SK-N-SH (cell line): Measurements from ENCODE around the gene PYCARD. TPM values are rescaled to one million over a fixed set of nuclear protein-coding genes. Genes with fewer than 3 reads are reported as not detected.
A peak's percentile ranks its signal among the peaks of the same experiment; 100 is the strongest.

Source experiments
- CTCF ChIA-PET: fragments of 300-600, 350-600 bp; formaldehyde crosslinking; extraction: SDS; loops from one replicate; lab custom pipeline; 2021; lab: Yijun Ruan, JAX
- POLR2A ChIA-PET: fragments of 350-600 bp; sonication (Branson Sonifier 250); formaldehyde crosslinking; extraction: SDS; loops from one replicate; lab custom pipeline; 2020; ENCODE audit warnings: antibody characterized with exemption, inconsistent platforms; lab: Yijun Ruan, JAX
- DNase-seq: peaks from one replicate; pipeline ENCODE4 v3.0.0; 2012
- H2AFZ ChIP-seq: fragments of 200-600 bp; sonication (generic); 2 replicates; pipeline ENCODE4 v1.8.1; 2016; ENCODE audit warnings: antibody characterized with exemption, mild to moderate bottlenecking, low read depth
- H3F3A ChIP-seq: fragments of 200-600 bp; sonication (generic); replicated peaks from 2 replicates; pipeline ENCODE3; 2016; ENCODE audit warnings: antibody characterized with exemption, mild to moderate bottlenecking; ENCODE audit not compliant: insufficient read depth
- H3K27ac ChIP-seq, 2 experiments: fragments of 200-500 bp in 1 of 2; fragments of 200-600 bp in 1 of 2; sonication (Bioruptor generic) in 1 of 2; sonication (generic), shearing (Covaris generic) in 1 of 2; 2 replicates each; pipeline versions ENCODE4 v1.5.1 to v1.6.1; 2014 to 2016; ENCODE audit warnings: low read depth in 2 of 2, inconsistent platforms in 1 of 2, low read length in 1 of 2, mild to moderate bottlenecking in 1 of 2, mixed read lengths in 1 of 2
- H3K27me3 ChIP-seq: fragments of 200-600 bp; sonication (generic), shearing (Covaris generic); 2 replicates; pipeline ENCODE4 v1.6.1; 2016; ENCODE audit warnings: mixed run types; ENCODE audit not compliant: insufficient read depth
- H3K36me3 ChIP-seq, 2 experiments: fragments of 200-500 bp in 1 of 2; fragments of 200-600 bp in 1 of 2; sonication (Bioruptor generic) in 1 of 2; sonication (generic) in 1 of 2; replicated peaks in 1 of 2; 2 replicates each; pipeline versions ENCODE3 to v1.5.1; 2014 to 2016; ENCODE audit warnings: low read length in 1 of 2, mild to moderate bottlenecking in 1 of 2; ENCODE audit not compliant: insufficient read depth in 2 of 2, control insufficient read depth in 1 of 2
- H3K4me1 ChIP-seq, 2 experiments: fragments of 200-500 bp in 1 of 2; fragments of 200-600 bp in 1 of 2; sonication (Bioruptor generic) in 1 of 2; sonication (generic), shearing (Covaris generic) in 1 of 2; 2 replicates each; pipeline versions ENCODE4 v1.5.1 to v1.6.1; 2014 to 2016; ENCODE audit warnings: low read depth in 1 of 2, low read length in 1 of 2, mixed run types in 1 of 2; ENCODE audit not compliant: insufficient read depth in 2 of 2, control insufficient read depth in 1 of 2
- H3K4me2 ChIP-seq: fragments of 200-600 bp; sonication (generic), shearing (Covaris generic); 2 replicates; pipeline ENCODE4 v1.6.1; 2017; ENCODE audit warnings: mixed run types
- H3K4me3 ChIP-seq, 2 experiments: fragments of 200-500 bp in 1 of 2; fragments of 200-600 bp in 1 of 2; sonication (Bioruptor generic) in 1 of 2; sonication (generic), shearing (Covaris generic) in 1 of 2; 2 replicates each; pipeline versions ENCODE4 v1.5.1 to v1.8.1; 2014 to 2016; ENCODE audit warnings: low read depth in 2 of 2, inconsistent platforms in 1 of 2, low read length in 1 of 2, mild to moderate bottlenecking in 1 of 2, mixed read lengths in 1 of 2, moderate library complexity in 1 of 2
- H3K79me2 ChIP-seq: fragments of 200-600 bp; sonication (generic); 2 replicates; pipeline ENCODE4 v1.8.1; 2017; ENCODE audit warnings: mild to moderate bottlenecking; ENCODE audit not compliant: insufficient read depth
- H3K9ac ChIP-seq: fragments of 200-600 bp; sonication (generic); 2 replicates; pipeline ENCODE4 v1.6.1; 2017; ENCODE audit warnings: mixed run types
- H3K9me2 ChIP-seq: fragments of 200-600 bp; sonication (generic); 2 replicates; pipeline ENCODE4 v1.6.1; 2017; ENCODE audit warnings: mixed run types
- H3K9me3 ChIP-seq: fragments of 200-600 bp; sonication (generic); 2 replicates; pipeline ENCODE4 v1.6.1; 2017; ENCODE audit warnings: mixed run types, mild to moderate bottlenecking, moderate library complexity
- H4K20me1 ChIP-seq: fragments of 200-600 bp; sonication (generic); 2 replicates; pipeline ENCODE4 v1.6.1; 2017; ENCODE audit warnings: mild to moderate bottlenecking, mixed run types; ENCODE audit not compliant: insufficient read depth
- ELF1 ChIP-seq: IDR thresholded peaks from 2 replicates; pipeline ENCODE4 v1.4.0; 2012
- EP300 ChIP-seq, 2 experiments: IDR thresholded peaks; 2 replicates each; pipeline versions ENCODE4 v1.4.0 to v1.6.1; 2012; ENCODE audit warnings: borderline replicate concordance in 1 of 2, low read depth in 1 of 2, low read length in 1 of 2
- FOSL2 ChIP-seq: IDR thresholded peaks from 2 replicates; pipeline ENCODE4 v1.4.0; 2012; ENCODE audit warnings: low read depth, mild to moderate bottlenecking, moderate library complexity, borderline replicate concordance
- FOXJ3 ChIP-seq: sonication (generic); formaldehyde crosslinking; IDR thresholded peaks from 2 replicates; pipeline ENCODE4 v1.5.1; 2020; ENCODE audit warnings: mild to moderate bottlenecking, missing genetic modification reagents
- MEF2A ChIP-seq: IDR thresholded peaks from 2 replicates; pipeline ENCODE4 v1.4.0; 2012; ENCODE audit warnings: low read depth, borderline replicate concordance
- NRF1 ChIP-seq: IDR thresholded peaks from 2 replicates; pipeline ENCODE4 v1.6.1; 2012; ENCODE audit warnings: low read depth, mild to moderate bottlenecking, low read length
- POLR2AphosphoS5 ChIP-seq: IDR thresholded peaks from 2 replicates; pipeline ENCODE4 v1.6.1; 2012; ENCODE audit warnings: low read depth, low read length
- RAD21 ChIP-seq: IDR thresholded peaks from 2 replicates; pipeline ENCODE4 v1.6.1; 2012; ENCODE audit warnings: mild to moderate bottlenecking, low read length
- SMC3 ChIP-seq: IDR thresholded peaks from 2 replicates; pipeline ENCODE4 v1.6.1; 2012; ENCODE audit warnings: low read depth, low read length, improper control_type of control experiment
- TAF1 ChIP-seq: IDR thresholded peaks from 2 replicates; pipeline ENCODE4 v1.6.1; 2012; ENCODE audit warnings: low read depth, mild to moderate bottlenecking, low read length, moderate library complexity, borderline replicate concordance
- TCF12 ChIP-seq: IDR thresholded peaks from 2 replicates; pipeline ENCODE4 v1.4.0; 2012
- YY1 ChIP-seq: IDR thresholded peaks from 2 replicates; pipeline ENCODE4 v1.4.0; 2012; ENCODE audit warnings: low read depth, mild to moderate bottlenecking
- WGBS: methylation state at CpG from one replicate; pipeline ENCODE4 v1.1.6; 2017; ENCODE audit warnings: low lambda C conversion rate; 5-methylcytosine and 5-hydroxymethylcytosine counted together
- polyA plus RNA-seq, 3 experiments: library from polyadenylated mRNA; depleted of rRNA; stranded (reverse); fragments of >200 nt; gene quantifications; 2 replicates each; pipeline ENCODE4 v1.2.3, GENCODE V29; 2012
- TF ChIP-seq, protein P1 (sequence below): IDR thresholded peaks from 2 replicates; pipeline ENCODE4; 2012
- TF ChIP-seq, protein P2 (sequence below): IDR thresholded peaks from 2 replicates; pipeline ENCODE4 v1.4.0; 2012; ENCODE audit warnings: low read depth, borderline replicate concordance

PYCARD gene
- polyA plus RNA-seq, 1 of the 3 experiments (the other 2 are of a cell fraction): 0.28 TPM

DNA sequence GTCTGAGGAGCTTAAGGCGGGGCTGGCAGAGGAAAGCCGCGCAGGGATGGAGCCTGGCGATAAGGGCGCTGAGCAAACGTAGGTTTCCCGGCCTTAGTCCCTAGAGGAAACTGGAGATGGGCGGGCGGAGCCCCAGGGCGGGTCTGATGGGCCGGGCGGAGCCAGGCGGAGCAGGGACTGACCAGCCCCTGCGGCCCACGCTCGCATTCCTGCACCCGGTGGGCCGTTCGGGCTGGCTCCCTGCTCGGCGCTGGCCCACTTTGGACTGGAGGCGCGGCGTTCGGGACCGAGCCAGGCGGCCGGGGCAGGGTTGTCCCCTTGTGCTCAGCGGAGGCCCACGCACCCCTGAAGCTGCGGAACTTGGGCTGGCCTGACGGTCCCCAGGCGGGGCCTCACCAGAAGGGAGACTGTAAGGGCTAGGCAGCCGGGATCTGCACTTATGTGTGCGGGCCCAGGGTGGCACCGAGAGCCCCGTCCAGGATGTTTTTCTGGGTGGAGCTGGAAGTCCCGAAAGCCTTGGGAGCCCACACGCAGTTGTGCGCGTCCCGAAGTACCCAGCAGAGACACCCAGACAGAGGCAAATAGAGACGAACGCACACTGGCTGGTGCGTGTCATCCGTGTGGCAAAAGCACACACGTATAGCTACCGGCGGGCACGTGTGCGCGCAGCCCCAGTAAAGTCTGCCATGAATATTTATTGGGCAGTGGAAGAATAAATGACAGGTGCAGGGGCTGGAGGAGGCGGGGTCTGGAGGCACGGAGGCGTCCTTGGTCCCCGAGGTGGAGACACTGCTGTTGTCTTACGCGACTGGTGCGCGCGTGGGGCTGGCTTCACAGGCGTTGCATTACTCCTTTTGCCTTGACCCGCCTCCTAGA, 13.0 kb upstream of the PYCARD start:
- no peaks in the 10 kb centered on the region for H3K9me2 ChIP-seq
- peak; percentile 73 for DNase-seq
- CTCF ChIA-PET: no interaction called here
- H4K20me1 ChIP-seq: no peaks in the 10 kb centered on the region
- peak overlapping the region; percentile 7 to 51; a peak in 3 of 4 replicates for H3K4me3 ChIP-seq
- TF ChIP-seq FOXJ3 (CRISPR knock-in tag): no peak
- peak overlapping the region; percentile 79 for H3K4me2 ChIP-seq
- H3K79me2 ChIP-seq: no peaks in the 10 kb centered on the region
- no peaks in the 10 kb centered on the region for H3K36me3 ChIP-seq
- peak overlapping the region; percentile 72; the same call in 1 of the 2 replicates for H2AFZ ChIP-seq
- no peak overlapping the region for H3K27ac ChIP-seq
- WGBS: 1% methylated on average over 20 of the region's 63 CpGs
- no peak overlapping the region for H3K9ac ChIP-seq
- H3K4me1 ChIP-seq: no peaks in the 10 kb centered on the region; a peak in 1 of 4 replicates
- H3K27me3 ChIP-seq: peaks cover 69% of the 10 kb centered on the region
- H3K9me3 ChIP-seq: no peaks in the 10 kb centered on the region
- POLR2A ChIA-PET: interaction anchor here (1.4 kb wide), 1 partner anchor 36 kb away, joined by 5 read pairs; the partner anchor contains the start of gene FUS
- no peaks in the 10 kb centered on the region for H3F3A ChIP-seq

GRCh38 chr16:31214708-31215286, 12.2 kb upstream of the PYCARD start:
- ChIA-PET POLR2A (interaction anchor here (1.4 kb wide), 1 partner anchor 35 kb away, joined by 5 read pairs; the partner anchor contains the start of gene FUS), CTCF (no interaction called here)
- Histone ChIP-seq H2AFZ (peak overlapping the region; percentile 72; the same call in 1 of the 2 replicates), H3K36me3 (no peaks in the 10 kb centered on the region), H3K27ac (no peak overlapping the region), H3K4me1 (no peaks in the 10 kb centered on the region; a peak in 1 of 4 replicates), H3K9me2 (no peaks in the 10 kb centered on the region), H3K27me3 (peaks cover 70% of the 10 kb centered on the region), H3K4me2 (peak overlapping the region; percentile 79), H3K79me2 (no peaks in the 10 kb centered on the region), H4K20me1 (no peaks in the 10 kb centered on the region), H3K4me3 (peak overlapping the region; percentile 7 to 51; a peak in 3 of 4 replicates), H3K9ac (no peak overlapping the region), H3F3A (no peaks in the 10 kb centered on the region), H3K9me3 (no peaks in the 10 kb centered on the region)
- TF ChIP-seq POLR2AphosphoS5 (no peak), RAD21 (no peak), FOSL2 (no peak), MEF2A (no peak), ELF1 (no peak), TAF1 (no peak), EP300 (IDR thresholded peaks at IDR 0.05; ENCODE audit: borderline replicate concordance in 1 of 2, low read depth in 1 of 2, low read length in 1 of 2) (no peak), YY1 (no peak), SMC3 (no peak), NRF1 (no peak), TCF12 (no peak)
- TF ChIP-seq, protein P1, sequence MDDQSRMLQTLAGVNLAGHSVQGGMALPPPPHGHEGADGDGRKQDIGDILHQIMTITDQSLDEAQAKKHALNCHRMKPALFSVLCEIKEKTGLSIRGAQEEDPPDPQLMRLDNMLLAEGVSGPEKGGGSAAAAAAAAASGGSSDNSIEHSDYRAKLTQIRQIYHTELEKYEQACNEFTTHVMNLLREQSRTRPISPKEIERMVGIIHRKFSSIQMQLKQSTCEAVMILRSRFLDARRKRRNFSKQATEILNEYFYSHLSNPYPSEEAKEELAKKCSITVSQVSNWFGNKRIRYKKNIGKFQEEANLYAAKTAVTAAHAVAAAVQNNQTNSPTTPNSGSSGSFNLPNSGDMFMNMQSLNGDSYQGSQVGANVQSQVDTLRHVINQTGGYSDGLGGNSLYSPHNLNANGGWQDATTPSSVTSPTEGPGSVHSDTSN: no peak
- TF ChIP-seq, protein P2, sequence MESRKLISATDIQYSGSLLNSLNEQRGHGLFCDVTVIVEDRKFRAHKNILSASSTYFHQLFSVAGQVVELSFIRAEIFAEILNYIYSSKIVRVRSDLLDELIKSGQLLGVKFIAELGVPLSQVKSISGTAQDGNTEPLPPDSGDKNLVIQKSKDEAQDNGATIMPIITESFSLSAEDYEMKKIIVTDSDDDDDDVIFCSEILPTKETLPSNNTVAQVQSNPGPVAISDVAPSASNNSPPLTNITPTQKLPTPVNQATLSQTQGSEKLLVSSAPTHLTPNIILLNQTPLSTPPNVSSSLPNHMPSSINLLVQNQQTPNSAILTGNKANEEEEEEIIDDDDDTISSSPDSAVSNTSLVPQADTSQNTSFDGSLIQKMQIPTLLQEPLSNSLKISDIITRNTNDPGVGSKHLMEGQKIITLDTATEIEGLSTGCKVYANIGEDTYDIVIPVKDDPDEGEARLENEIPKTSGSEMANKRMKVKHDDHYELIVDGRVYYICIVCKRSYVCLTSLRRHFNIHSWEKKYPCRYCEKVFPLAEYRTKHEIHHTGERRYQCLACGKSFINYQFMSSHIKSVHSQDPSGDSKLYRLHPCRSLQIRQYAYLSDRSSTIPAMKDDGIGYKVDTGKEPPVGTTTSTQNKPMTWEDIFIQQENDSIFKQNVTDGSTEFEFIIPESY: no peak
- peak; percentile 66 for DNase-seq
- 2% methylated on average over 9 of the region's 58 CpGs for WGBS
